ENCODE results near the gene PPM1N.

GRCh38 chr19:45469132-45469944 is 28.9 kb upstream of the PPM1N start:
- TF ChIP-seq, protein P1, sequence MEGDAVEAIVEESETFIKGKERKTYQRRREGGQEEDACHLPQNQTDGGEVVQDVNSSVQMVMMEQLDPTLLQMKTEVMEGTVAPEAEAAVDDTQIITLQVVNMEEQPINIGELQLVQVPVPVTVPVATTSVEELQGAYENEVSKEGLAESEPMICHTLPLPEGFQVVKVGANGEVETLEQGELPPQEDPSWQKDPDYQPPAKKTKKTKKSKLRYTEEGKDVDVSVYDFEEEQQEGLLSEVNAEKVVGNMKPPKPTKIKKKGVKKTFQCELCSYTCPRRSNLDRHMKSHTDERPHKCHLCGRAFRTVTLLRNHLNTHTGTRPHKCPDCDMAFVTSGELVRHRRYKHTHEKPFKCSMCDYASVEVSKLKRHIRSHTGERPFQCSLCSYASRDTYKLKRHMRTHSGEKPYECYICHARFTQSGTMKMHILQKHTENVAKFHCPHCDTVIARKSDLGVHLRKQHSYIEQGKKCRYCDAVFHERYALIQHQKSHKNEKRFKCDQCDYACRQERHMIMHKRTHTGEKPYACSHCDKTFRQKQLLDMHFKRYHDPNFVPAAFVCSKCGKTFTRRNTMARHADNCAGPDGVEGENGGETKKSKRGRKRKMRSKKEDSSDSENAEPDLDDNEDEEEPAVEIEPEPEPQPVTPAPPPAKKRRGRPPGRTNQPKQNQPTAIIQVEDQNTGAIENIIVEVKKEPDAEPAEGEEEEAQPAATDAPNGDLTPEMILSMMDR (IDR thresholded peaks at IDR 0.05; ENCODE audit: poor library complexity), result no peak
- TF ChIP-seq EZH2 (IDR thresholded peaks at IDR 0.05; ENCODE audit: borderline replicate concordance) (no peak), EZH2phosphoT487 (IDR thresholded peaks at IDR 0.05; ENCODE audit: low read depth, severe bottlenecking, unreplicated experiment) (no peak)

Data from hepatocyte (in vitro differentiated cells).